GM12892 (cell line): Measurements from ENCODE around the gene MAG.

ENCODE experiments used
- POLR2A ChIP-seq: IDR thresholded peaks from 2 replicates; pipeline ENCODE4 v1.6.1; 2011; ENCODE audit warnings: low read depth, low read length, control low read depth
- POLR2AphosphoS5 ChIP-seq: IDR thresholded peaks from 2 replicates; pipeline ENCODE4 v1.6.1; 2011; ENCODE audit warnings: low read depth, low read length, control low read depth

GRCh38 chr19:35314031-35314430 lies 22.1 kb downstream of the MAG start:
- no peak for TF ChIP-seq POLR2A
- no peak for TF ChIP-seq POLR2AphosphoS5
